ENCODE measurements around the gene HMCN1. TPM values are rescaled to one million over a fixed set of nuclear protein-coding genes. Genes with fewer than 3 reads are reported as not detected.

HMCN1 gene
- total RNA-seq, 4 donors from 2014 or later: 53.0 to 87.9 (median 76.8) TPM

DNA sequence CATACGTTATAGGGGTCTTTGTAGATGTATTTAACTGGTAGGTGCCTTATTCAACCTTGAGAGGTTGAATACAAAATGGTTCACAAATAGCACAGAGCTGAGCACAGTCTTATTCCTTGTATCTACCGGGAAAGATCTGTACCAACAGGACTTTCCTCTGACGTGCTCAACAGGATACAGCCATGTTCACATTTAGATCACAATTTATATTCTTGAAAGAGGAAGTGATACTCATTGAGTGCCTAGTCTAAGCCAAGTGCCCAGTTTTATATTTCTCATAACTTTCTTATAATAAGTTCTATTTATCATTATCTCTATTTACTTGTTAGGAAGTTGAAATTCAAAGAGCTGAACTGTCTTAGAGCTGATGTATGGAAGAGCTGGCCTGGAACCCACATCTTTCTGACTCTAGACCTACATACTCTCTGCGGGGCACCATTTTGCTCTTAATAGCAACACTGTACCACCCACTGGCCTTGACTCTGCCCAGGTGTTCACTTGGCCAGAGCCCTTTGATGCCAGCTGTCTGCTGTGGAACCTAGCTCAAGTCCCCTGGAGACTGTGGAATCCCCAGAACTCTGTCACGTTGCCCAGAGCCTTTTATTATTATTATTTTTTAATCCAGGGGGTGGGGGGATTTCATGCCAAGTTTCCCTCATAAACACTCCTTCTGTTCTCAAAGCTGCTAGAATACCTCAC lies 484.6 kb downstream of the HMCN1 start:
- TF ChIP-seq POLR2AphosphoS5 (IDR thresholded peaks at IDR 0.05) (no peak), POLR2A (IDR thresholded peaks at IDR 0.05; ENCODE audit: low read depth) (no peak), EP300 (IDR thresholded peaks at IDR 0.05) (no peak)
- TF ChIP-seq, protein P1, sequence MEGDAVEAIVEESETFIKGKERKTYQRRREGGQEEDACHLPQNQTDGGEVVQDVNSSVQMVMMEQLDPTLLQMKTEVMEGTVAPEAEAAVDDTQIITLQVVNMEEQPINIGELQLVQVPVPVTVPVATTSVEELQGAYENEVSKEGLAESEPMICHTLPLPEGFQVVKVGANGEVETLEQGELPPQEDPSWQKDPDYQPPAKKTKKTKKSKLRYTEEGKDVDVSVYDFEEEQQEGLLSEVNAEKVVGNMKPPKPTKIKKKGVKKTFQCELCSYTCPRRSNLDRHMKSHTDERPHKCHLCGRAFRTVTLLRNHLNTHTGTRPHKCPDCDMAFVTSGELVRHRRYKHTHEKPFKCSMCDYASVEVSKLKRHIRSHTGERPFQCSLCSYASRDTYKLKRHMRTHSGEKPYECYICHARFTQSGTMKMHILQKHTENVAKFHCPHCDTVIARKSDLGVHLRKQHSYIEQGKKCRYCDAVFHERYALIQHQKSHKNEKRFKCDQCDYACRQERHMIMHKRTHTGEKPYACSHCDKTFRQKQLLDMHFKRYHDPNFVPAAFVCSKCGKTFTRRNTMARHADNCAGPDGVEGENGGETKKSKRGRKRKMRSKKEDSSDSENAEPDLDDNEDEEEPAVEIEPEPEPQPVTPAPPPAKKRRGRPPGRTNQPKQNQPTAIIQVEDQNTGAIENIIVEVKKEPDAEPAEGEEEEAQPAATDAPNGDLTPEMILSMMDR (IDR thresholded peaks at IDR 0.05): no peak
- Histone ChIP-seq H3K4me1 (no peaks in the 10 kb centered on the region), H3K4me3 (no peak overlapping the region), H3K27ac (replicated peaks in 1 of 4) (no peak overlapping the region), H3K9me3 (no peaks in the 10 kb centered on the region), H3K27me3 (no peaks in the 10 kb centered on the region), H3K36me3 (no peaks in the 10 kb centered on the region)
- no peak for DNase-seq (ENCODE audit: extremely low spot score)
- intact Hi-C loops (cut with DNase I): loop anchor here (10.0 kb wide), 1 partner anchor 404 kb away; no protein-coding TSS in a partner anchor
- 72% methylated on average over 5 of the region's 5 CpGs for WGBS

DNA sequence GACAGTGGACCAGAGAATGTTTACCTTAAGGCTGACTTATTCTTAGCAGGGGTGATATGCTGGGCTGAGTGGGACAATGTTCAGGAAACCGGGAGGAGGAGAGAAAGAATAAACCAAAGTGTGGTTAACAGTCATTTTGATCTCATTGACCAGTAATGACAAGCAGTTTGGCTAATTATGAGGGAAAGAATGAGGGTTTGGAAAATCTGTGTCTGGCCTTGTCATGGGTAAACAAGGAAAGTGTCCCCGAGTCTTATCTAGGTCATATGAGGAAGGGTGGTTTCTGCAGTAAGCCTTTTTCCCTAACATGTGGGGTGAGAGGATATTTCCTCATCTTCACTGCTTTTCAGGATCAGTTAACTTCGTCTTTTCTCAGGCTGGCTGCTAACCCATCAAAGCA lies 485.9 kb downstream of the HMCN1 start:
- Histone ChIP-seq H3K4me1 (no peaks in the 10 kb centered on the region), H3K36me3 (no peaks in the 10 kb centered on the region), H3K27ac (replicated peaks in 1 of 4) (no peak overlapping the region), H3K4me3 (no peak overlapping the region), H3K27me3 (no peaks in the 10 kb centered on the region), H3K9me3 (no peaks in the 10 kb centered on the region)
- no peak for DNase-seq (ENCODE audit: extremely low spot score)
- WGBS: 74% methylated on average over 3 of the region's 3 CpGs
- TF ChIP-seq EP300 (IDR thresholded peaks at IDR 0.05) (no peak), POLR2A (IDR thresholded peaks at IDR 0.05; ENCODE audit: low read depth) (no peak), POLR2AphosphoS5 (IDR thresholded peaks at IDR 0.05) (no peak)
- TF ChIP-seq, protein P1 (IDR thresholded peaks at IDR 0.05): no peak
- intact Hi-C loops (cut with DNase I): no loop called here

DNA sequence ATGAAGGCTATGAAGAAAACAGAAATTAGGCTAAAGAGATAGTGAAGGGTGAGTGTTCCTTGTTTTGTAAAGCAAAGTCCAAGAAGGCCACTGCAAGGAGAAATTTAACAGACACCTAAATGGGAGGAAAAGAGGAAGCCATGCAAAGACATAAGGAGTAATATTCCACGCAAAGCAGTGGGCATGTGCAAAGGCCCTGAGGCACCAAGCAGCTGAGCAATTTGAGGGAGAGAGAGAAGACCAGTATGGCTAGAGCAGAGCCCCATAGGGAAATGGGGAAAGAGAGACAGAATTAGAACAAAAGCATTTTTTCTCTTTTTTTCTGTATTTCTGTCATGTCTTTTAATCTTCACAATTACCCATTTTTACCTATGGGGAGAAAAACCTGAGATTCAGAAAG lies 486.7 kb downstream of the HMCN1 start:
- Histone ChIP-seq H3K36me3 (no peaks in the 10 kb centered on the region), H3K4me3 (no peak overlapping the region), H3K4me1 (no peaks in the 10 kb centered on the region), H3K27ac (replicated peaks in 1 of 4) (no peak overlapping the region), H3K27me3 (no peaks in the 10 kb centered on the region), H3K9me3 (no peaks in the 10 kb centered on the region)
- DNase-seq (ENCODE audit: extremely low spot score): no peak
- no peak for TF ChIP-seq POLR2A (IDR thresholded peaks at IDR 0.05; ENCODE audit: low read depth)
- no peak for TF ChIP-seq POLR2AphosphoS5 (IDR thresholded peaks at IDR 0.05)
- no peak for TF ChIP-seq EP300 (IDR thresholded peaks at IDR 0.05)
- TF ChIP-seq, protein P1 (IDR thresholded peaks at IDR 0.05): no peak
- intact Hi-C loops (cut with DNase I): no loop called here
- 96% methylated on average over 1 of the region's 1 CpG for WGBS

DNA sequence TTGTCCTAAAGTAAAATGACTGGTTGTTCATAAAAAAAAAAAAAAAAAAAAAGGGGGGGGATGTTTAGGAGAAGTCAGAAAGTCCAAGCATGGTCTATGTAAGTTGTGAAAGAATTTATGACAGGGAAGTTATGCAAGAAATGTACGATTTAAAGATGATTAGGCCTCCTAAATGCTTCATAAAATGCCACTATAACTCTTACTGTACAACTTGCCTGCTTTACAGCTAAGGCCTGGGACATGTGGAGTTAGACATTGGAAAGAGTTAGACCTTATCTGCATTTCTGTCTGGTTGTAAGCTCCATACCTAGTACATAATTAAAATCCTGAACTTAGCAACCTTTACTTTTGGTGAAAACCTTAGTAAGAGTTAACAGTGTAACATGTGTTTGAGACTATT lies 490.9 kb downstream of the HMCN1 start:
- Histone ChIP-seq H3K4me1 (no peaks in the 10 kb centered on the region), H3K36me3 (no peaks in the 10 kb centered on the region), H3K27me3 (no peaks in the 10 kb centered on the region), H3K4me3 (no peak overlapping the region), H3K9me3 (no peaks in the 10 kb centered on the region), H3K27ac (replicated peaks in 1 of 4) (no peak overlapping the region)
- TF ChIP-seq POLR2A (IDR thresholded peaks at IDR 0.05; ENCODE audit: low read depth): no peak
- no peak for TF ChIP-seq POLR2AphosphoS5 (IDR thresholded peaks at IDR 0.05)
- TF ChIP-seq EP300 (IDR thresholded peaks at IDR 0.05): no peak
- TF ChIP-seq, protein P1 (IDR thresholded peaks at IDR 0.05): no peak
- WGBS: 40% methylated on average over 1 of the region's 1 CpG
- no peak for DNase-seq (ENCODE audit: extremely low spot score)
- intact Hi-C loops (cut with DNase I): no loop called here

DNA sequence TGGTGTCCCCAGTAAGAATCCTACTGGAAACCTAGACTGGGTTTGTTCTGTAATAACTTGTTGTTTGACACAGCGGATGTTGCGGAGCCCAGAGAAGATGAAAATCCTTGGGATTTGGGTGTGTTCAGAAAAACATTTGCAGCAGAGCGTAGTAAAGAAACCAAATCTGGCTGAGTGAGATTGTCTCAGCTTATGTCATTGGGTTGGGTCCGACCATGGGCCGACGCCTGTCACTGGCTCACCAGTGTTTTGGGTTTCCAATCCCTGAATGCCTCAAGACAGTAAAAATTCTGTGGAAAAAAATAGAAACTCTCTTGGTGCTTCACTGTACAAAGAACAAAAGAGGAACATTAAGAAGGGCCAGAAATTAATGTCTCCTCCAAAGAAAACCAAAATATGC lies 494.6 kb downstream of the HMCN1 start:
- H3K4me3 ChIP-seq: no peak overlapping the region
- intact Hi-C loops (cut with DNase I): no loop called here
- TF ChIP-seq POLR2AphosphoS5 (IDR thresholded peaks at IDR 0.05) (no peak), POLR2A (IDR thresholded peaks at IDR 0.05; ENCODE audit: low read depth) (no peak), EP300 (IDR thresholded peaks at IDR 0.05) (no peak)
- TF ChIP-seq, protein P1 (IDR thresholded peaks at IDR 0.05): no peak
- no peaks in the 10 kb centered on the region for H3K36me3 ChIP-seq
- WGBS: 73% methylated on average over 6 of the region's 6 CpGs
- DNase-seq (ENCODE audit: extremely low spot score): no peak
- no peaks in the 10 kb centered on the region for H3K4me1 ChIP-seq
- H3K27ac ChIP-seq (replicated peaks in 1 of 4): no peak overlapping the region
- no peaks in the 10 kb centered on the region for H3K9me3 ChIP-seq
- H3K27me3 ChIP-seq: no peaks in the 10 kb centered on the region

Data from esophagus muscularis mucosa (tissue), 4 donors.